ENCODE results near the gene ECE2. TPM values are rescaled to one million over a fixed set of nuclear protein-coding genes. Genes with fewer than 3 reads are reported as not detected.

ECE2 gene
- polyA plus RNA-seq, 1 donor from 2014 or later = 0.22 TPM

- Histone ChIP-seq H3F3A (ENCODE audit: insufficient read depth, low read length, poor library complexity, severe bottlenecking) (peaks cover 10% of the 10 kb centered on the region), H2AFZ (ENCODE audit: low read depth, low read length) (no peak overlapping the region), H3K9me2 (ENCODE audit: insufficient read depth, low read length) (no peaks in the 10 kb centered on the region), H3K36me3 (ENCODE audit: insufficient read depth, low read length) (no peaks in the 10 kb centered on the region), H3K4me3 (ENCODE audit: low read length) (peak overlapping the region; percentile 95), H3K9ac (ENCODE audit: low read length) (peak overlapping the region; percentile 98), H3K27me3 (ENCODE audit: insufficient read depth, low read depth, low read length) (no peaks in the 10 kb centered on the region), H3K9me3 (ENCODE audit: low read length) (no peaks in the 10 kb centered on the region), H3K4me2 (ENCODE audit: low read length) (peak overlapping the region; percentile 94), H4K20me1 (ENCODE audit: insufficient read depth) (no peaks in the 10 kb centered on the region), H3K27ac (ENCODE audit: low read length) (peak overlapping the region; percentile 99), H3K79me2 (replicated peaks; ENCODE audit: insufficient read depth, low read length) (peaks cover 37% of the 10 kb centered on the region)
- TF ChIP-seq EP300 (conservative IDR thresholded peaks at IDR 0.05; ENCODE audit: poor library complexity, severe bottlenecking) = no peak
- TF ChIP-seq TAF1 (IDR thresholded peaks at IDR 0.05; ENCODE audit: low read depth) = no peak
- TF ChIP-seq POLR2AphosphoS5 (IDR thresholded peaks at IDR 0.05) = peak; percentile 35
- no peak for TF ChIP-seq MXI1 (conservative IDR thresholded peaks at IDR 0.05; ENCODE audit: poor library complexity, severe bottlenecking)
These were observed 61.0 kb downstream of the ECE2 start for GRCh38 chr3:184336547-184337398.

DNA sequence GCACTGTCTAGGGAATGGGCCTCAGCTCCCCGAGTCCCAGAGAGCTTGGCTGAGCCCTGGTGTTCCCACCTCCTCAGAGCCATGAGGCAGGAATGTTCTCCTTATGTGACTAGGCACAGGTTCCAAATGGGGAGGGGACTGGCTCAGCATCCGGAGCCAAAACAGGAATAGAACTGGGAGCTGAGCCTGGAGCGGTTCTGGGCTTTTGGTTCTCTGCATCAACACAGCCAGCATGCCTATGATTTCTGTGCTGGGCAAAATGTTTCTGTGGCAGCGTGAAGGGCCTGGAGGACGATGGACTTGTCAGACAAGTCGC, 61.5 kb downstream of the ECE2 start, which contains the start of gene FAM131A:
Gene FAM131A (plus strand): TSS at position 202 of the 316 bp plus-strand sequence. CDS start 31 bp downstream, at position 233.
- H3K4me3 ChIP-seq (ENCODE audit: low read length) = peak within 1 kb of the TSS; percentile 95
- no peak within 1 kb of the TSS for H2AFZ ChIP-seq (ENCODE audit: low read depth, low read length)
- H3F3A ChIP-seq (ENCODE audit: insufficient read depth, low read length, poor library complexity, severe bottlenecking) = peaks cover 10% of the 10 kb centered on the region
- H3K9me2 ChIP-seq (ENCODE audit: insufficient read depth, low read length) = no peaks in the 10 kb centered on the region
- H3K36me3 ChIP-seq (ENCODE audit: insufficient read depth, low read length) = no peaks in the 10 kb centered on the region
- H3K9ac ChIP-seq (ENCODE audit: low read length) = peak within 1 kb of the TSS; percentile 98
- H3K27me3 ChIP-seq (ENCODE audit: insufficient read depth, low read depth, low read length) = no peaks in the 10 kb centered on the region
- peak within 1 kb of the TSS; percentile 94 for H3K4me2 ChIP-seq (ENCODE audit: low read length)
- peak within 1 kb of the TSS; percentile 99 for H3K27ac ChIP-seq (ENCODE audit: low read length)
- no peaks in the 10 kb centered on the region for H4K20me1 ChIP-seq (ENCODE audit: insufficient read depth)
- H3K79me2 ChIP-seq (replicated peaks; ENCODE audit: insufficient read depth, low read length) = peaks cover 37% of the 10 kb centered on the region
- TF ChIP-seq, protein P1, sequence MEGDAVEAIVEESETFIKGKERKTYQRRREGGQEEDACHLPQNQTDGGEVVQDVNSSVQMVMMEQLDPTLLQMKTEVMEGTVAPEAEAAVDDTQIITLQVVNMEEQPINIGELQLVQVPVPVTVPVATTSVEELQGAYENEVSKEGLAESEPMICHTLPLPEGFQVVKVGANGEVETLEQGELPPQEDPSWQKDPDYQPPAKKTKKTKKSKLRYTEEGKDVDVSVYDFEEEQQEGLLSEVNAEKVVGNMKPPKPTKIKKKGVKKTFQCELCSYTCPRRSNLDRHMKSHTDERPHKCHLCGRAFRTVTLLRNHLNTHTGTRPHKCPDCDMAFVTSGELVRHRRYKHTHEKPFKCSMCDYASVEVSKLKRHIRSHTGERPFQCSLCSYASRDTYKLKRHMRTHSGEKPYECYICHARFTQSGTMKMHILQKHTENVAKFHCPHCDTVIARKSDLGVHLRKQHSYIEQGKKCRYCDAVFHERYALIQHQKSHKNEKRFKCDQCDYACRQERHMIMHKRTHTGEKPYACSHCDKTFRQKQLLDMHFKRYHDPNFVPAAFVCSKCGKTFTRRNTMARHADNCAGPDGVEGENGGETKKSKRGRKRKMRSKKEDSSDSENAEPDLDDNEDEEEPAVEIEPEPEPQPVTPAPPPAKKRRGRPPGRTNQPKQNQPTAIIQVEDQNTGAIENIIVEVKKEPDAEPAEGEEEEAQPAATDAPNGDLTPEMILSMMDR (IDR thresholded peaks at IDR 0.05; ENCODE audit: poor library complexity, severe bottlenecking) = no peak
- TF ChIP-seq REST (IDR thresholded peaks at IDR 0.05; ENCODE audit: borderline replicate concordance) = no peak
- TF ChIP-seq EP300 (conservative IDR thresholded peaks at IDR 0.05; ENCODE audit: poor library complexity, severe bottlenecking) = no peak
- no peak for TF ChIP-seq EZH2 (IDR thresholded peaks at IDR 0.05; ENCODE audit: borderline replicate concordance, insufficient read depth, low read length, poor library complexity, severe bottlenecking)
- no peaks in the 10 kb centered on the region for H3K9me3 ChIP-seq (ENCODE audit: low read length)
